GM23248 (cell line): Measurements from ENCODE around the gene PAK1. TPM values are rescaled to one million over a fixed set of nuclear protein-coding genes. Genes with fewer than 3 reads are reported as not detected.

Source experiments
- DNase-seq: peaks from one replicate; pipeline ENCODE4 v3.0.0-alpha.2; 2015
- H2AFZ ChIP-seq: fragments of 200-600 bp; sonication (generic); 2 replicates; pipeline ENCODE4 v1.6.1; 2016; ENCODE audit warnings: antibody characterized with exemption
- H3F3A ChIP-seq: fragments of 200-600 bp; sonication (generic); 2 replicates; pipeline ENCODE4 v1.6.1; 2016; ENCODE audit warnings: mild to moderate bottlenecking, antibody characterized with exemption, mixed run types; ENCODE audit not compliant: insufficient read depth
- H3K27ac ChIP-seq: fragments of 200-600 bp; sonication (generic); 2 replicates; pipeline ENCODE4 v1.5.1; 2016; ENCODE audit warnings: mild to moderate bottlenecking
- H3K27me3 ChIP-seq: fragments of 200-600 bp; sonication (generic); replicated peaks from 2 replicates; pipeline ENCODE4 v1.6.1; 2016; ENCODE audit warnings: mild to moderate bottlenecking; ENCODE audit not compliant: insufficient read depth
- H3K36me3 ChIP-seq: fragments of 200-600 bp; sonication (generic); 2 replicates; pipeline ENCODE4 v1.6.1; 2016; ENCODE audit warnings: low read depth, mild to moderate bottlenecking
- H3K4me1 ChIP-seq: fragments of 200-600 bp; sonication (generic); 2 replicates; pipeline ENCODE4 v1.6.1; 2016; ENCODE audit warnings: mild to moderate bottlenecking; ENCODE audit not compliant: insufficient read depth
- H3K4me2 ChIP-seq: fragments of 200-600 bp; sonication (generic); one replicate; pipeline ENCODE4 v1.6.1; 2016; ENCODE audit warnings: mild to moderate bottlenecking; ENCODE audit not compliant: unreplicated experiment
- H3K4me3 ChIP-seq: fragments of 200-600 bp; sonication (generic); 2 replicates; pipeline ENCODE4 v1.5.1; 2016; ENCODE audit warnings: mild to moderate bottlenecking
- H3K79me2 ChIP-seq: fragments of 200-600 bp; sonication (generic); 2 replicates; pipeline ENCODE4 v1.6.1; 2016; ENCODE audit warnings: mild to moderate bottlenecking; ENCODE audit not compliant: insufficient read depth
- H3K9ac ChIP-seq: fragments of 200-600 bp; sonication (generic); 2 replicates; pipeline ENCODE4 v1.6.1; 2016; ENCODE audit warnings: mild to moderate bottlenecking
- H3K9me2 ChIP-seq: fragments of 200-600 bp; sonication (generic); 2 replicates; pipeline ENCODE4 v1.6.1; 2016; ENCODE audit warnings: mixed run types, mild to moderate bottlenecking, moderate library complexity; ENCODE audit not compliant: insufficient read depth
- H3K9me3 ChIP-seq: fragments of 200-600 bp; sonication (generic); one replicate; pipeline ENCODE4 v1.6.1; 2017; ENCODE audit warnings: low read depth
- H4K20me1 ChIP-seq: fragments of 200-600 bp; sonication (generic); 2 replicates; pipeline ENCODE4 v1.6.0; 2016; ENCODE audit not compliant: insufficient read depth
- EZH2 ChIP-seq: fragments of 200-600 bp; sonication (generic); IDR thresholded peaks from 2 replicates; pipeline ENCODE4 v1.6.1; 2018; ENCODE audit warnings: antibody characterized with exemption, mild to moderate bottlenecking; ENCODE audit not compliant: insufficient read depth, poor library complexity, severe bottlenecking
- EZH2phosphoT487 ChIP-seq: fragments of 200-600 bp; sonication (generic); IDR thresholded peaks from 2 replicates; pipeline ENCODE4 v1.6.1; 2018; ENCODE audit warnings: antibody characterized with exemption, moderate library complexity, mild to moderate bottlenecking, low read depth; ENCODE audit not compliant: insufficient read depth
- whole genome bisulfite sequencing, 2 experiments: methylation state at CpG; one replicate each; pipeline ENCODE4 v1.1.6; 2015 to 2017; ENCODE audit warnings: low lambda C conversion rate in 2 of 2, low coverage in 1 of 2; ENCODE audit errors: missing lambda C conversion rate in 2 of 2; 5-methylcytosine and 5-hydroxymethylcytosine counted together
- in situ Hi-C: fragments of 300-500 bp; cut with MboI; formaldehyde crosslinking; loops from 2 replicates; pipeline ENCODE4 v1.15.0; 2020
- polyA plus RNA-seq: library from polyadenylated mRNA; unstranded; fragments of >200 nt; fragmentation: Nextera tagmentation; extraction: Ambion mirVana; gene quantifications from 2 replicates; pipeline ENCODE4 v1.2.1, GENCODE V29; 2016
- total RNA-seq: library from RNA; depleted of rRNA; stranded (reverse); fragments of >200 nt; shearing (Covaris generic); gene quantifications from 2 replicates; pipeline ENCODE4 v1.2.3, GENCODE V29; 2014

PAK1 gene
- total and polyA plus RNA-seq, 2 experiments from 2014 or later: 20.3 to 23.8 TPM

DNA sequence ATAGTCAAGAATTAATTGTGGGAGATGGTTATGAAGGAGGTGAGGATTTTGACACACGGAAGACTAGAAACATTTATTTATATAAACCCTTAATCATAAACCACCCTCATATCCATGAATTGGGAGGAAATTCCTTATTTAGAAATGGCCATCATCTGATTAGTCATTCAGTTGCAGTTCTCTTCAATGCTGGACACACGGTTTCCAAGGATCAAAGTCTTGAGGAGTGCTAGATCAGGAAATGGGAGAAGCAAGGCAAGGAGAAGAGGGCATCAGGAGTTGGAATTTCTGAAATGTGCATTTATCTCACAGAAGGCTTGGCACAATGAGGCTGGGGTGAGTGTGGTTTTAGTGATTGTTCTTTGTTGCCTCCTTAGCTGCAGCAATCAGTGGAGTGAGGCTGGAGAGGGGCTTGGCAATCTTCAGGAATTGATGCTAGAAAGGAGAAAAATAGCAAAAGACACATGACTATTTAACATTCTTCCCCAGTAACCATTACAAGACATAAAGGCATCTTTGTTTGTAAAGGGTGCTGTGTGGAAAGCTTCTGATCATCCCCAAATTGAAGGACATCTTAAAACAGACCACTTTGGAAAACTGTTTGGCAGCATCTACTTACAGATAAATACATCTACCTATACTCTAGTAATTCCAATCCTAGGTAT is 150.8 kb downstream of the PAK1 start:
- TF ChIP-seq EZH2phosphoT487 (no peak), EZH2 (no peak)
- no peak overlapping the region for H3K4me3 ChIP-seq
- peak; percentile 54 for DNase-seq
- H2AFZ ChIP-seq: no peak overlapping the region
- 32 to 52% methylated on average over 2 of the region's 2 CpGs for WGBS, 2 experiments
- H3K27me3 ChIP-seq: no peaks in the 10 kb centered on the region
- peaks cover 11% of the 10 kb centered on the region; the same call in 1 of the 2 replicates for H3F3A ChIP-seq
- peak overlapping the region; percentile 10 for H3K4me2 ChIP-seq
- H3K9ac ChIP-seq: no peak overlapping the region
- H3K4me1 ChIP-seq: peaks cover 13% of the 10 kb centered on the region
- H3K79me2 ChIP-seq: no peaks in the 10 kb centered on the region
- no peaks in the 10 kb centered on the region for H4K20me1 ChIP-seq
- H3K27ac ChIP-seq: 0 out of 2 replicates have a peak overlapping the region, but pooled peaks have one; percentile 6
- H3K36me3 ChIP-seq: no peaks in the 10 kb centered on the region
- H3K9me2 ChIP-seq: no peaks in the 10 kb centered on the region
- no peaks in the 10 kb centered on the region for H3K9me3 ChIP-seq
- in situ Hi-C loops: no loop called here

DNA sequence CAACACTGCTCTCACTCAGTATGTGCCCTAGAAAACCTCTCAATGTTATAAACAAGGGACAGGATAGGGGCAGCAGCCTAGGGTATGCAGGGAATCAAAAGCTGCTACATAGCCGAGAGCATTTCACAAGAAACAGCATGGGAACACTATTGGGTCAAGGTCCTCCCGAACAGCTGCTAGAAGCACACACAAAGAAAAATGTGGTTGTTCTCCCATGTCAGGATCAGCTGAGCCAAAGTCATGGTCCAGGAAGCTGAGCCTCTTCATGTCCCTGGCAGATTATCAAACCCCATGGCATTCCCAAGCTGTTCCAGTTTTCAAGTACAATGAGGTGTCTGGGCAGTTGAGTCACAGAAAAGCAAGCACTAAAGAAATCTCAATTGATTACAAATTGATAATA is 151.4 kb downstream of the PAK1 start:
- H3K36me3 ChIP-seq: no peaks in the 10 kb centered on the region
- H3K4me2 ChIP-seq: no peak overlapping the region
- H4K20me1 ChIP-seq: no peaks in the 10 kb centered on the region
- H3K9me3 ChIP-seq: no peaks in the 10 kb centered on the region
- H3K4me3 ChIP-seq: no peak overlapping the region
- peak overlapping the region; percentile 6; the same call in 1 of the 2 replicates for H3K27ac ChIP-seq
- H3K9ac ChIP-seq: no peak overlapping the region
- DNase-seq: peak; percentile 76
- H3K4me1 ChIP-seq: peaks cover 13% of the 10 kb centered on the region
- WGBS, 2 experiments: 8 to 16% methylated on average over 2 of the region's 2 CpGs
- TF ChIP-seq EZH2phosphoT487: no peak
- TF ChIP-seq EZH2: no peak
- H3K9me2 ChIP-seq: no peaks in the 10 kb centered on the region
- no peak overlapping the region for H2AFZ ChIP-seq
- no peaks in the 10 kb centered on the region for H3K79me2 ChIP-seq
- in situ Hi-C loops: no loop called here
- peaks cover 11% of the 10 kb centered on the region; the same call in 1 of the 2 replicates for H3F3A ChIP-seq
- no peaks in the 10 kb centered on the region for H3K27me3 ChIP-seq

DNA sequence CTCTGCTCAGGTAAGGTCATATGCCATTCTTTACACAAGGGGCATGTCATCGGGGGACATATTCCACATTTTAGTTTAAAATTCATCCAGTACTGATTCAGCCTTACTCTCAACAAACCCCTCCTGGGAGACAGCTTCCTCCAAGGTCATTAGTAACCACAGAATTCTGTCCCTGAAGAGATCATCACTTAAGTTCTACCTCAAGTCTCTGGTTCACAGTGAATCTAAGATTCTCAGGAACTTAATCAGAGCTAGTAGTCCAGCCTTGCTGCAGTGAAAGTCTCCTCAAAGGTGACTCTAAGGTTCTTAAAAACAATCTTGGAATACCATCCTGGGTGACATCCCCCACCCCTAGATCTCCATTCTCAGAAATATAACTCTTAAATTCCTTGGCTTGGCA is 153.5 kb downstream of the PAK1 start:
- Histone ChIP-seq H3K79me2 (no peaks in the 10 kb centered on the region), H2AFZ (no peak overlapping the region), H3F3A (peaks cover 11% of the 10 kb centered on the region; the same call in 1 of the 2 replicates), H3K4me3 (no peak overlapping the region), H3K4me2 (no peak overlapping the region), H3K27me3 (no peaks in the 10 kb centered on the region), H3K9me3 (no peaks in the 10 kb centered on the region), H3K27ac (no peak overlapping the region), H3K4me1 (peaks cover 13% of the 10 kb centered on the region), H3K9me2 (no peaks in the 10 kb centered on the region), H4K20me1 (no peaks in the 10 kb centered on the region), H3K9ac (no peak overlapping the region), H3K36me3 (no peaks in the 10 kb centered on the region)
- in situ Hi-C loops: no loop called here
- 90 to 96% methylated on average over 1 of the region's 1 CpG for WGBS, 2 experiments
- peak; percentile 26 for DNase-seq
- TF ChIP-seq EZH2phosphoT487 (no peak), EZH2 (no peak)

DNA sequence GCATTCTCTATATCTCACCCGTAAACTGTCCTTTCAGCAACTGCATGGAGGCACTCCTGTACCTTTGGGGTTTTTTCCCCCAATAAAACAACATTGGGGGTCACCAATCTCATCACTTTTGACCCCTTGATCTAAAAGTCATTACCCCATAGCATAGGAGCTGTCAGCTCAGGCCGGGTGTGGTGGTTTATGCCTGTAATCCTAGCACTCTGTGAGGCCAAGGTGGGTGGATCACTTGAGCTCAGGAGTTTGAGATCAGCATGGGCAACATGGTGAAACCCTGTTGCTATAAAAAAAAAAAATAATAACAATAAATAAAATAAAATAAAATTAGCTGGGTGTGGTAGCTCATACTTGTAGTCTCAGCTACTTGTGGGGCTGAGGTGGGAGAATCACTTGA is 155.3 kb downstream of the PAK1 start:
- in situ Hi-C loops: no loop called here

More for the DNA sequence above, 155.3 kb downstream of the PAK1 start:
- Histone ChIP-seq H3K9me2 (no peaks in the 10 kb centered on the region), H3K27ac (no peak overlapping the region), H3K9me3 (no peaks in the 10 kb centered on the region), H2AFZ (no peak overlapping the region), H3K4me1 (peaks cover 13% of the 10 kb centered on the region), H3F3A (peaks cover 12% of the 10 kb centered on the region), H3K27me3 (no peaks in the 10 kb centered on the region), H4K20me1 (no peaks in the 10 kb centered on the region), H3K79me2 (no peaks in the 10 kb centered on the region), H3K4me3 (no peak overlapping the region), H3K4me2 (no peak overlapping the region), H3K9ac (no peak overlapping the region), H3K36me3 (no peaks in the 10 kb centered on the region)
- WGBS, 2 experiments: 98% methylated on average over 2 of the region's 2 CpGs
- TF ChIP-seq EZH2: no peak
- no peak for TF ChIP-seq EZH2phosphoT487
- DNase-seq: no peak
